Measurements from ENCODE around the gene PEX6. TPM values are rescaled to one million over a fixed set of nuclear protein-coding genes. Genes with fewer than 3 reads are reported as not detected.

The PEX6 gene
- total RNA-seq, 6 donors from 2014 or later: 6.5 to 36.7 (median 21.0) TPM

DNA sequence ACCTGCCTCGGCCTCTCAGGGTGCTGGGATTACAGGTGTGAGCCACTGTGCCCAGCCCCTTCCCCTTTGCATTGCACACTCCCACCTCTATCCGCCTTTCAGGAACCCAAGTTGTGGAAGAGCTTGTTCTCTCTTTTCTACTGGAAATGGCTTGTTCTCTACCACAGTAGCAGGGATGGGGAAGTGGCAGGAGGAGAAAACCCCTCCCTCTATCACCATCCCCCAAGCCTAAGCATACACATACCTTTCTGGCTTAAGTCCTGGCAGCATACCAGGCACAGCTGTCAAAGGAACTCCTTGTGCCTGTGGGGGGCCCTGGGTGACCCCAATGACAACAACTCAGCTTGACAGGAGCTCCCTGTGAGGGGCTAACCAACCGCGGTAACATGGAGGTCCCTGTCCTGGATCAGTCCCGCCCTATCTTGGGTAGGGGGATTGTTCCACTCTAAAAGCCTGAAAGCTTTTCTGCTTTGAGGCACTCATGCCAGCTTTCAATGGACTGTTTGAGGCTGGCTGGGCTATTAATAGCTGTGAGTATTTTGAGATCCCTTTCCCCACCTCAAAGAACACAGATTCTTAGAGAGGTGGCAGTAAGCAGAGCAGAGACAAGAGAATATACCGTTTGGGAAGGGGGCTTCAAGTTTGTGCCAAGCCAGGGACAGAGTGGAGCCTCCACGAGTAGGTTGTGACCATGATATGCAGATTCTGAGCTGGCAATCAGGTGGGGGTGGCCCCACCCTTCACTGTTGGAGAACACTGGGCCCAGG lies 37.4 kb upstream of the PEX6 start:
- peak overlapping the region in 1 of 4 donors; percentile 26 for H3K27ac ChIP-seq
- H3K36me3 ChIP-seq: peaks cover 18 to 42% (median 30%) of the 10 kb centered on the region in 4 donors
- no peaks in the 10 kb centered on the region for H3K27me3 ChIP-seq
- H3K9me3 ChIP-seq: no peaks in the 10 kb centered on the region
- TF ChIP-seq POLR2AphosphoS5 (IDR thresholded peaks at IDR 0.05) (no peak), POLR2A (IDR thresholded peaks at IDR 0.05) (no peak), EP300 (IDR thresholded peaks at IDR 0.05) (no peak)
- TF ChIP-seq, protein P1, sequence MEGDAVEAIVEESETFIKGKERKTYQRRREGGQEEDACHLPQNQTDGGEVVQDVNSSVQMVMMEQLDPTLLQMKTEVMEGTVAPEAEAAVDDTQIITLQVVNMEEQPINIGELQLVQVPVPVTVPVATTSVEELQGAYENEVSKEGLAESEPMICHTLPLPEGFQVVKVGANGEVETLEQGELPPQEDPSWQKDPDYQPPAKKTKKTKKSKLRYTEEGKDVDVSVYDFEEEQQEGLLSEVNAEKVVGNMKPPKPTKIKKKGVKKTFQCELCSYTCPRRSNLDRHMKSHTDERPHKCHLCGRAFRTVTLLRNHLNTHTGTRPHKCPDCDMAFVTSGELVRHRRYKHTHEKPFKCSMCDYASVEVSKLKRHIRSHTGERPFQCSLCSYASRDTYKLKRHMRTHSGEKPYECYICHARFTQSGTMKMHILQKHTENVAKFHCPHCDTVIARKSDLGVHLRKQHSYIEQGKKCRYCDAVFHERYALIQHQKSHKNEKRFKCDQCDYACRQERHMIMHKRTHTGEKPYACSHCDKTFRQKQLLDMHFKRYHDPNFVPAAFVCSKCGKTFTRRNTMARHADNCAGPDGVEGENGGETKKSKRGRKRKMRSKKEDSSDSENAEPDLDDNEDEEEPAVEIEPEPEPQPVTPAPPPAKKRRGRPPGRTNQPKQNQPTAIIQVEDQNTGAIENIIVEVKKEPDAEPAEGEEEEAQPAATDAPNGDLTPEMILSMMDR (IDR thresholded peaks at IDR 0.05): no peak
- peaks cover 43 to 53% (median 49%) of the 10 kb centered on the region in 4 donors for H3K4me1 ChIP-seq
- WGBS, 2 donors: 70 to 87% methylated on average over 7 of the region's 7 CpGs
- H3K4me3 ChIP-seq: peak overlapping the region in 1 of 4 donors; percentile 16
- ATAC-seq (ENCODE audit: low FRiP score in 2 of 2) (no peak), DNase-seq (no peak)

DNA sequence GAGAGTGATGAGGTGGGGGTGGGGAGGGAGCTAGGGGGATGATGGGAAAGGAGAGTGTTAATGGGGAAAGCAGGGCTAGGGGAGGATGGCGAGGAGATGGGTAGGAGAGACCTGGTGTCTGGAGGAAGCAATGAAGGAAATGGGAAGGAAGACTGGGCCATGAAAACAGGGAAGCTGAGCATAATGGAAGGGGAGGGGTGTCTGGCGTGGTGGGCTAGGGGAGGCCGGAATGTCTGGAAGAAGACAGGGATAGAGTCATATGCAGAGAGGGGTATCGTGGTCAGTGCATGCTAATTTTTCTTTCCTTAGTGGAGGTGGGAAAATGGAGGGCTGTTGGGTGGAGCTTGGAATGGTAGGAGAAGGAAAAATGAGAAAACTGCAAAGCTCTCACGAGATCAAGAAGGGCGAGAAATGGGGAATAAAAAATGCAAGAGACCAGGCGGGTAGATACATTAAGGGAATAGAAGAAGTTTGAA lies 35.5 kb upstream of the PEX6 start:
- peaks cover 18 to 55% (median 44%) of the 10 kb centered on the region in 4 donors for H3K36me3 ChIP-seq
- TF ChIP-seq, protein P1 (IDR thresholded peaks at IDR 0.05): no peak
- no peak for TF ChIP-seq POLR2A (IDR thresholded peaks at IDR 0.05)
- no peak for TF ChIP-seq POLR2AphosphoS5 (IDR thresholded peaks at IDR 0.05)
- no peak for TF ChIP-seq EP300 (IDR thresholded peaks at IDR 0.05)
- peak overlapping the region; percentile 70 to 91 (median 80) for H3K27ac ChIP-seq
- WGBS, 2 donors: 0 to 1% methylated on average over 7 of the region's 7 CpGs
- no peaks in the 10 kb centered on the region for H3K9me3 ChIP-seq
- ATAC-seq (ENCODE audit: low FRiP score in 2 of 2) (no peak), DNase-seq (no peak)
- H3K4me1 ChIP-seq: peaks cover 36 to 46% (median 41%) of the 10 kb centered on the region in 4 donors
- no peaks in the 10 kb centered on the region for H3K27me3 ChIP-seq
- H3K4me3 ChIP-seq: peak overlapping the region; percentile 77 to 97 (median 81)

GRCh38 chr6:43013843-43014433 lies 35.0 kb upstream of the PEX6 start, which contains the start of the genes KLHDC3 and MEA1:
Gene KLHDC3, plus strand, starts transcription at chr6:43014249. Its CDS starts 2,944 bp downstream, at chr6:43017193.
Gene MEA1, minus strand, starts transcription at chr6:43013946. Its CDS starts 133 bp downstream, at chr6:43013813.
- DNase-seq (peak; percentile 96 to 100), ATAC-seq (ENCODE audit: low FRiP score in 2 of 2) (peak; percentile 98 to 99)
- 1% methylated on average over 22 to 33 of the region's 51 CpGs for WGBS, 2 donors
- Histone ChIP-seq H3K36me3 (peaks cover 15 to 55% (median 45%) of the 10 kb centered on the region in 4 donors), H3K27ac (peak within 1 kb of the TSS; percentile 74 to 91 (median 84)), H3K9me3 (no peaks in the 10 kb centered on the region), H3K4me1 (peaks cover 36 to 46% (median 41%) of the 10 kb centered on the region in 4 donors), H3K4me3 (peak within 1 kb of the TSS; percentile 77 to 97 (median 81)), H3K27me3 (no peaks in the 10 kb centered on the region)
- TF ChIP-seq POLR2AphosphoS5 (IDR thresholded peaks at IDR 0.05) (peak; percentile 80 to 87), POLR2A (IDR thresholded peaks at IDR 0.05) (peak in 1 of 4 donors; percentile 70), EP300 (IDR thresholded peaks at IDR 0.05) (no peak)
- TF ChIP-seq, protein P1 (IDR thresholded peaks at IDR 0.05): no peak

DNA sequence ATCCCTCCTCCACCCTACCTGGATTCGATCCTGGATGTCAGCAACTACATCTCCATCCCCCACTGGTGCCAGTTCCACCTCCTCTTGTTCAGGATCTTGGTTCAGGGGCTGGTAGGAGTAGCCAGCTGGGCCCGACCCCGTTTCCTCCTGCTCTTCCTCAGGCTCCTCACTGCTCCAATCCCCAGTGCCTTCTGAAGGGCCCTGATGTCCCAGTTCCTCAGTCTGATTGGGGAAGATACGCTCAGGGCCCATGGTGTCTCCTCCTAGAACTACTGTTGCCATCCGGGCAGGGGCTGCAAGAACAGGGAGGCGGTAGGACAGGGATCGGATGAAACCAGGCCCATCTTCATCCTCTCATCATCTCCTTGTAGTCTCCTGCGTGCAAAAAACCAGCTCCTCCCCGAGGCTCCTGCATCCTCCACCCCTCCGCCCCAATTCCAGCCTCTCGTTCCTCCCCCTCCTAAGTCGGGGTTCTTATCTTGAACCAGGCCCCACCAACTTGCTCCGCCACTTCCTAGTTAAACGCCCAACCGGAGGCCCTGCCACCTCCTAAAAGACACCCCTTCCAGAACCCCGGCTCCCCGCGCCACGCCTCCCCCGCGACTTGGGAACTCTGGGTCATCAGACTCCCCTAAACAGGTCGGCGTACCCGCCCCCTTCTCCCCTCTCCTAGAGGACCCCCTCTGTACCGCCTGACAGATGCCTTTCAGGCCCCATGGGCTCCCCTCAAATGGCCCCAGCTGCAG lies 34.3 kb upstream of the PEX6 start:
- no peak for DNase-seq
- peaks cover 8 to 55% (median 47%) of the 10 kb centered on the region in 4 donors for H3K36me3 ChIP-seq
- WGBS, 2 donors: 1 to 5% methylated on average over 21 to 24 of the region's 25 CpGs

More for the DNA sequence above, 34.3 kb upstream of the PEX6 start:
- Histone ChIP-seq H3K9me3 (no peaks in the 10 kb centered on the region), H3K4me1 (peaks cover 36 to 46% (median 41%) of the 10 kb centered on the region in 4 donors), H3K27me3 (no peaks in the 10 kb centered on the region), H3K4me3 (peak overlapping the region; percentile 40 to 97 (median 80)), H3K27ac (peak overlapping the region; percentile 70 to 91 (median 84))
- no peak for TF ChIP-seq POLR2AphosphoS5 (IDR thresholded peaks at IDR 0.05)
- peak in 1 of 2 donors; percentile 51 for ATAC-seq (ENCODE audit: low FRiP score in 2 of 2)

Data from upper lobe of left lung (tissue), 6 donors.